Peyer's patch (tissue), 4 donors: ENCODE results near the gene MYF5. TPM values are rescaled to one million over a fixed set of nuclear protein-coding genes. Genes with fewer than 3 reads are reported as not detected.

Experiments used
- DNase-seq, 3 donors: peaks; one replicate each; pipeline ENCODE4 v3.0.0-alpha.2; 2017 to 2019
- H3K27ac ChIP-seq, 4 donors: fragments of 200-600 bp; sonication (generic); one replicate each; pipeline ENCODE4 v1.5.1; 2016 to 2019
- H3K27me3 ChIP-seq, 2 donors: fragments of 200-600 bp; sonication (generic); one replicate each; pipeline ENCODE4 v1.5.1; 2019
- H3K36me3 ChIP-seq, 3 donors: fragments of 200-600 bp; sonication (generic); one replicate each; pipeline ENCODE4 v1.5.1; 2016 to 2019
- H3K4me1 ChIP-seq, 4 donors: fragments of 200-600 bp; sonication (generic); one replicate each; pipeline ENCODE4 v1.5.1; 2016 to 2019
- H3K4me3 ChIP-seq, 4 donors: fragments of 200-600 bp; sonication (generic); 1 replicate in 3 of 4; 2 replicates in 1 of 4; pipeline ENCODE4 v1.5.1; 2016 to 2019; ENCODE audit warnings: mild to moderate bottlenecking in 1 of 4
- H3K9me3 ChIP-seq, 4 donors: fragments of 200-600 bp; sonication (generic); one replicate each; pipeline ENCODE4 v1.5.1; 2016 to 2019; ENCODE audit warnings: mild to moderate bottlenecking in 1 of 4
- CTCF ChIP-seq, 6 experiments: fragments of 450-650 bp in 4 of 6; fragments of 200-600 bp in 2 of 6; sonication (generic) in 1 of 6; IDR thresholded peaks; one replicate each; pipeline ENCODE4 v1.5.1; 2017 to 2019; ENCODE audit warnings: antibody characterized with exemption in 6 of 6, mild to moderate bottlenecking in 3 of 6, moderate library complexity in 1 of 6
- POLR2A ChIP-seq, 2 donors: fragments of 450-650 bp; IDR thresholded peaks; one replicate each; pipeline ENCODE4 v1.5.1; 2017; ENCODE audit warnings: antibody characterized with exemption in 2 of 2, mild to moderate bottlenecking in 2 of 2, moderate library complexity in 2 of 2
- total RNA-seq, 4 donors: library from RNA; depleted of rRNA; stranded (reverse); fragments of >200 nt; gene quantifications; one replicate each; pipeline ENCODE4 v1.1.0, GENCODE V29; 2016

The MYF5 gene
- total RNA-seq, 4 donors from 2014 or later, result not detected

- H3K4me1 ChIP-seq, result no peaks in the 10 kb centered on the region
- no peaks in the 10 kb centered on the region for H3K27me3 ChIP-seq
- H3K36me3 ChIP-seq, result no peaks in the 10 kb centered on the region
- H3K27ac ChIP-seq, result no peak overlapping the region
- no peak for TF ChIP-seq POLR2A (IDR thresholded peaks at IDR 0.05)
- TF ChIP-seq CTCF (IDR thresholded peaks at IDR 0.05), result no peak
- H3K4me3 ChIP-seq, result no peak overlapping the region
- no peaks in the 10 kb centered on the region for H3K9me3 ChIP-seq
- DNase-seq, result no peak
These were observed 19.3 kb upstream of the MYF5 start for GRCh38 chr12:80697270-80697887.

GRCh38 chr12:80698256-80698655, 18.5 kb upstream of the MYF5 start:
- no peak for DNase-seq
- Histone ChIP-seq H3K4me3 (no peak overlapping the region), H3K9me3 (no peaks in the 10 kb centered on the region), H3K36me3 (no peaks in the 10 kb centered on the region), H3K27ac (no peak overlapping the region), H3K4me1 (no peaks in the 10 kb centered on the region), H3K27me3 (no peaks in the 10 kb centered on the region)
- TF ChIP-seq CTCF (IDR thresholded peaks at IDR 0.05), result no peak
- TF ChIP-seq POLR2A (IDR thresholded peaks at IDR 0.05), result no peak

- no peaks in the 10 kb centered on the region for H3K27me3 ChIP-seq
- no peak overlapping the region for H3K4me3 ChIP-seq
- no peaks in the 10 kb centered on the region for H3K9me3 ChIP-seq
- no peaks in the 10 kb centered on the region for H3K4me1 ChIP-seq
- TF ChIP-seq CTCF (IDR thresholded peaks at IDR 0.05), result no peak
- TF ChIP-seq POLR2A (IDR thresholded peaks at IDR 0.05), result no peak
- DNase-seq, result no peak
- H3K27ac ChIP-seq, result no peak overlapping the region
- H3K36me3 ChIP-seq, result no peaks in the 10 kb centered on the region
These were observed 17.7 kb upstream of the MYF5 start for GRCh38 chr12:80698847-80699542.

- Histone ChIP-seq H3K36me3 (no peaks in the 10 kb centered on the region), H3K4me3 (no peak overlapping the region), H3K27ac (no peak overlapping the region), H3K27me3 (no peaks in the 10 kb centered on the region), H3K9me3 (no peaks in the 10 kb centered on the region), H3K4me1 (no peaks in the 10 kb centered on the region)
- TF ChIP-seq CTCF (IDR thresholded peaks at IDR 0.05) (no peak), POLR2A (IDR thresholded peaks at IDR 0.05) (no peak)
- DNase-seq, result no peak
These were observed 16.4 kb upstream of the MYF5 start for GRCh38 chr12:80700327-80700726.

GRCh38 chr12:80701388-80701787, 15.3 kb upstream of the MYF5 start:
- no peak for DNase-seq
- H3K4me3 ChIP-seq, result no peak overlapping the region
- no peaks in the 10 kb centered on the region for H3K36me3 ChIP-seq
- no peaks in the 10 kb centered on the region for H3K4me1 ChIP-seq
- no peak for TF ChIP-seq POLR2A (IDR thresholded peaks at IDR 0.05)
- TF ChIP-seq CTCF (IDR thresholded peaks at IDR 0.05), result no peak
- no peaks in the 10 kb centered on the region for H3K27me3 ChIP-seq
- no peaks in the 10 kb centered on the region for H3K9me3 ChIP-seq
- H3K27ac ChIP-seq, result no peak overlapping the region
